Left ventricle myocardium inferior (tissue), 1 donor: ENCODE data around the gene SLC25A29. TPM values are rescaled to one million over a fixed set of nuclear protein-coding genes. Genes with fewer than 3 reads are reported as not detected.

Experiments
- DNase-seq: peaks from one replicate; pipeline ENCODE4 v3.0.0-alpha.2; 2020
- H3K27ac ChIP-seq: fragments of 200-600 bp; replicated peaks from 2 replicates; pipeline ENCODE4 v1.8.0; 2021
- H3K27me3 ChIP-seq: fragments of 200-600 bp; 2 replicates; pipeline ENCODE4 v1.8.0; 2021; ENCODE audit warnings: low read depth
- H3K36me3 ChIP-seq: fragments of 200-600 bp; 2 replicates; pipeline ENCODE4 v1.8.0; 2021
- H3K4me1 ChIP-seq: fragments of 200-600 bp; 2 replicates; pipeline ENCODE4 v1.8.0; 2021
- H3K4me3 ChIP-seq: fragments of 200-600 bp; 2 replicates; pipeline ENCODE4 v1.8.0; 2021; ENCODE audit warnings: mild to moderate bottlenecking, moderate library complexity
- H3K9me3 ChIP-seq: fragments of 200-600 bp; replicated peaks from 2 replicates; pipeline ENCODE4 v1.8.0; 2021
- CTCF ChIP-seq: fragments of 200-600 bp; IDR thresholded peaks from 2 replicates; pipeline ENCODE4 v1.8.0; 2021; ENCODE audit warnings: antibody characterized with exemption, mild to moderate bottlenecking, borderline replicate concordance
- intact Hi-C: fragments of 100-400 bp; cut with micrococcal nuclease; formaldehyde crosslinking; loops from one replicate; pipeline ENCODE4 v1.11.0; 2022
- long read RNA-seq: library from polyadenylated mRNA; unstranded; transcript quantifications from one replicate; pipeline ENCODE4 v2.0.0, GENCODE V29; 2021
- total RNA-seq: library from RNA; stranded (reverse); fragmentation: NEBNext Ultra II Directional; extraction: Animal tissue kit (Norgen Biotek cat#: 25700); gene quantifications from one replicate; pipeline ENCODE4 v1.2.1, GENCODE V29; 2021
- donor health status: DM: no; HTN: yes; CAD: no; lungs with severe emphysema.

The SLC25A29 gene
- 24.5 TPM for total RNA-seq
- long read RNA-seq, full-length matches to known transcripts = 47 of 67 reads
- long read RNA-seq, partial matches to known transcripts = 0 of 67 reads
- long read RNA-seq, other reads (novel, unspliced or antisense) = 20 of 67 reads

GRCh38 chr14:100306101-100306997 is at the start of gene SLC25A29:
TSS of gene SLC25A29 (minus strand) at chr14:100306444. CDS start at chr14:100306232, 212 bp downstream.
- no peaks in the 10 kb centered on the region for H3K36me3 ChIP-seq
- TF ChIP-seq CTCF = no peak
- no peaks in the 10 kb centered on the region for H3K9me3 ChIP-seq
- H3K4me1 ChIP-seq = peaks cover 78% of the 10 kb centered on the region
- H3K27ac ChIP-seq = peak within 1 kb of the TSS; percentile 94
- intact Hi-C loops = no loop called here
- no peaks in the 10 kb centered on the region for H3K27me3 ChIP-seq
- peak; percentile 93 for DNase-seq
- peak within 1 kb of the TSS; percentile 88 for H3K4me3 ChIP-seq

GRCh38 chr14:100350986-100351385 is 44.7 kb upstream of the SLC25A29 start:
- no peaks in the 10 kb centered on the region for H3K9me3 ChIP-seq
- TF ChIP-seq CTCF = no peak
- H3K36me3 ChIP-seq = peaks cover 95% of the 10 kb centered on the region
- intact Hi-C loops = no loop called here
- no peak for DNase-seq
- H3K27ac ChIP-seq = no peak overlapping the region
- H3K27me3 ChIP-seq = no peaks in the 10 kb centered on the region
- no peak overlapping the region for H3K4me3 ChIP-seq
- peaks cover 16% of the 10 kb centered on the region for H3K4me1 ChIP-seq

GRCh38 chr14:100350276-100350926 is 44.2 kb upstream of the SLC25A29 start:
- TF ChIP-seq CTCF = no peak
- Histone ChIP-seq H3K27ac (no peak overlapping the region), H3K4me3 (no peak overlapping the region), H3K4me1 (peaks cover 16% of the 10 kb centered on the region), H3K9me3 (no peaks in the 10 kb centered on the region), H3K27me3 (no peaks in the 10 kb centered on the region), H3K36me3 (peaks cover 94% of the 10 kb centered on the region)
- DNase-seq = no peak
- intact Hi-C loops = no loop called here

- Histone ChIP-seq H3K9me3 (no peaks in the 10 kb centered on the region), H3K27me3 (no peaks in the 10 kb centered on the region), H3K36me3 (peaks cover 80% of the 10 kb centered on the region), H3K4me1 (peaks cover 11% of the 10 kb centered on the region), H3K27ac (no peak overlapping the region), H3K4me3 (no peak overlapping the region)
- intact Hi-C loops = no loop called here
- no peak for TF ChIP-seq CTCF
- DNase-seq = no peak
Observed at GRCh38 chr14:100348784-100349685, 42.8 kb upstream of the SLC25A29 start.

GRCh38 chr14:100348253-100348729 is 42.0 kb upstream of the SLC25A29 start:
- intact Hi-C loops = no loop called here
- TF ChIP-seq CTCF = no peak

More at GRCh38 chr14:100348253-100348729, 42.0 kb upstream of the SLC25A29 start:
- Histone ChIP-seq H3K27me3 (no peaks in the 10 kb centered on the region), H3K9me3 (no peaks in the 10 kb centered on the region), H3K4me3 (no peak overlapping the region), H3K4me1 (peaks cover 11% of the 10 kb centered on the region), H3K27ac (no peak overlapping the region), H3K36me3 (peaks cover 73% of the 10 kb centered on the region)
- no peak for DNase-seq
